VCaP (cell line): ENCODE results near the gene XPNPEP3.
A peak's percentile ranks its signal among the peaks of the same experiment; 100 is the strongest.

Experiments
- H3K27ac ChIP-seq: fragments of 450-650 bp; 2 replicates; pipeline ENCODE4 v1.5.1; 2017
- TF ChIP-seq, protein P1 (sequence below): fragments of 450-650 bp; conservative IDR thresholded peaks from 2 replicates; pipeline ENCODE4 v1.5.1; 2017; ENCODE audit warnings: mild to moderate bottlenecking, moderate library complexity

XPNPEP3 gene

DNA sequence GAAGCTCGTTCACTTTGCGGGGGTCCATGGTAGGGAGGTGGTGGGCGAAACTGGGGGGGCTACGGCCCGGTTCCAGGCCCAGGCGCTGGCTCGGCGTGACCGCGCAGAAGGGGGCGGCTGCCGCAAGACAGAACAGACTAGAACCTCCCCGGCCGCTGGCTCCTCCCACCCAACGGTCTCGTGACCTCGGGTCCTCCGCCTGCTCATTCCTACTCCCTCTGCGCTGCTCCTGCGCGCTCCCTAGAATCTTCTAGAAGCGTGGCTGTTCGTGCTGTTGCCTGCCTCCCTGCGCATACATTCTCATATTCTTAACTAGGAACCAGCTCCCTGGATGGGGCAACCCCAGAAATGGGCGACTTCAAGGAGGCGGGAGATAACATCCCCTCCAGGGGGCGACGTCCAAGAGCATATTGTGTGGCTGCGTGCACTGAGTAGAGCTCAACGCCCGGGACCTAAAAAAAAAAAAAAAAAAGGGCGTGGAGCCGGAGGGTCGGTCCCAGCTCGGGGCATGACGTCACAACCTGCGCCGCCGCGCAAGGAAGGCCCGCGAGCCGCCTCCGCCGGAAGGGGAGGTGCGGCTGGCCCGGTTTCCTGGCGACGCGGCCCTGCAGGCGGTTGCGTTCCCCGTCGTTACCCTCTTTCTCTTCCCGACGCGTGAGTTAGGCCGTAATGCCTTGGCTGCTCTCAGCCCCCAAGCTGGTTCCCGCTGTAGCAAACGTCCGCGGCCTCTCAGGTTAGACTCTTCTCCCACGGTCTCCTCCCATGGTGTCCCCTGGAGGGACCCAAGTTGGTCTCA lies at the start of gene XPNPEP3, which contains the start of gene ST13:
Gene XPNPEP3 (plus strand): TSS at position 636 of the 796 bp plus-strand sequence. CDS start 34 bp downstream, at position 670.
Gene ST13 (minus strand): TSS at position 127 of the 796 bp plus-strand sequence. CDS start 99 bp downstream, at position 28.
- peak within 1 kb of the TSS; percentile 98 for H3K27ac ChIP-seq
- TF ChIP-seq, protein P1, sequence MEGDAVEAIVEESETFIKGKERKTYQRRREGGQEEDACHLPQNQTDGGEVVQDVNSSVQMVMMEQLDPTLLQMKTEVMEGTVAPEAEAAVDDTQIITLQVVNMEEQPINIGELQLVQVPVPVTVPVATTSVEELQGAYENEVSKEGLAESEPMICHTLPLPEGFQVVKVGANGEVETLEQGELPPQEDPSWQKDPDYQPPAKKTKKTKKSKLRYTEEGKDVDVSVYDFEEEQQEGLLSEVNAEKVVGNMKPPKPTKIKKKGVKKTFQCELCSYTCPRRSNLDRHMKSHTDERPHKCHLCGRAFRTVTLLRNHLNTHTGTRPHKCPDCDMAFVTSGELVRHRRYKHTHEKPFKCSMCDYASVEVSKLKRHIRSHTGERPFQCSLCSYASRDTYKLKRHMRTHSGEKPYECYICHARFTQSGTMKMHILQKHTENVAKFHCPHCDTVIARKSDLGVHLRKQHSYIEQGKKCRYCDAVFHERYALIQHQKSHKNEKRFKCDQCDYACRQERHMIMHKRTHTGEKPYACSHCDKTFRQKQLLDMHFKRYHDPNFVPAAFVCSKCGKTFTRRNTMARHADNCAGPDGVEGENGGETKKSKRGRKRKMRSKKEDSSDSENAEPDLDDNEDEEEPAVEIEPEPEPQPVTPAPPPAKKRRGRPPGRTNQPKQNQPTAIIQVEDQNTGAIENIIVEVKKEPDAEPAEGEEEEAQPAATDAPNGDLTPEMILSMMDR = no peak

DNA sequence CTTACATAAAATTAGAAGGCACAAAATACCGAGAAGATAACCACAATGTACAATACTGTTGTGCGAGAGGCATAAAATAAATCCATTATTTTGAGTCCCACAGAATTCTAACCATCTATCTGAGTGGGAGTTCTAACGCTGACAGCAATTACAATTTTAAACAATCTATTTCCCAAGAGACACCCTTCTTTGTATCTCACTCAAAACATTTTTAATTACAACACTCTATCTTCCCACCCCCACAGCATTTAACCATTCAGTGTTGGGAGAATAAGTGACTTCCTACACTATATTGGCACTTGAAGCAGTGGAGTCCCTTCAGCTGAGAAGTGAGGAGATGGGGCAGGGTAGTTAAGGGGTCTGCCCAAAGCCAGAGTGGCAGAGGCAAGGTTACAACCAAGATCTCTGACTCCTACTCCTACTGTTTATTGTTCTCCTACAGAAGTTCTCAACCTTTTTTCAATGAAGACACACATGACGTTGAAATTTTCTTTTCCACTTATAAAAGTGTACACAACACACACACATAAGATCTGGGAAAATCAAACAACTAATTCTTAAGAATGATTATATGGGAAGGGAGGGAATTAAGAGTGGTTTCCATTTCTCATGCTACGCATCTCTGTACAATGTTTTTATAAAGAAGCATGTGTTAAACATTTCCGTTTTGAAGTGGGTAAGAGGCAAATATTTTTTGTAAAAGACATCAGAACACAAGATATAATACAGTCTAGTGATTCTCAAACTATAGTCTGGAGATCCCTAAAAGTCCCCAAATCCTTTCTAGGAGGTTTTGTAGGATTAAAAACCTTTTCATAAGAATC lies 48.7 kb upstream of the XPNPEP3 start:
- TF ChIP-seq, protein P1 = no peak
- H3K27ac ChIP-seq = no peak overlapping the region

DNA sequence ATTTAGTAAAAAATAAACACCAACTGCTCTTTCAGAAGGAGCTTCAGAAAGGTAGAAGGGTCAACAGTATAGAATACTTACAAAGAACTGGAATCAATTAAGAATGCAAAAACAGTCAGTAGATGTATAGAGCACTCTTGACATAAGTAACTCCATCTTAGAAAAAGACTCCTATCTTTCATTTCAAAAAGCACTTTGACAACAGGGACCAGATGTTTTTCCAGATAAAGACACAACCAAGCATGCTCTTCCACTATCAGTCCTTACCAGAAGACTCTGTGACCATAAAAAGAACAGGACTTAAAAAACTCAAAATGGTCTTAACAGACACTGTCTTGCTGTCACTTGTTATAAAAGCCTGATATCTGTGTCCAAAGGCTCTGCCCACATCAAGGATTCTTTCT lies 43.0 kb upstream of the XPNPEP3 start:
- H3K27ac ChIP-seq = no peak overlapping the region
- TF ChIP-seq, protein P1 = no peak

DNA sequence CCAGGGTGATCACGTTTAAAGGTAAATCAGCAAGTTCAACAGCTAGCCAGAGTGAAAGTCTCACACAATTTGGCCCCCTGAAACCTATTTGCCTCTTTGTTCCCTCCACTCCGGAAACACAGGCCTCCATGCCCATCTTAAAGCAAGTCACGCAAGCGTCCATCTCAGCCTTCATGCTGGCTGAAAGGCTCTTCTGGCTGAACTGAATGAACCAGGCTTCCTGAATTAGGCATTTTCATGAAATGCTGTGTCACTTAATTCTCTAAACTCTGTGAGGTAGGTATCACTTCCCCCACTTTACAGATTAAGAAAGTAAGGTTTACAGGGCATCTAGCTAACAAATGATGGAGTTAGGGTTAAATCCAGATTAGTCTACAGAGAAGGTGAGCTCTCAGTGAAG lies 39.2 kb upstream of the XPNPEP3 start:
- TF ChIP-seq, protein P1 = no peak
- no peak overlapping the region; the same call in 1 of the 2 replicates for H3K27ac ChIP-seq

DNA sequence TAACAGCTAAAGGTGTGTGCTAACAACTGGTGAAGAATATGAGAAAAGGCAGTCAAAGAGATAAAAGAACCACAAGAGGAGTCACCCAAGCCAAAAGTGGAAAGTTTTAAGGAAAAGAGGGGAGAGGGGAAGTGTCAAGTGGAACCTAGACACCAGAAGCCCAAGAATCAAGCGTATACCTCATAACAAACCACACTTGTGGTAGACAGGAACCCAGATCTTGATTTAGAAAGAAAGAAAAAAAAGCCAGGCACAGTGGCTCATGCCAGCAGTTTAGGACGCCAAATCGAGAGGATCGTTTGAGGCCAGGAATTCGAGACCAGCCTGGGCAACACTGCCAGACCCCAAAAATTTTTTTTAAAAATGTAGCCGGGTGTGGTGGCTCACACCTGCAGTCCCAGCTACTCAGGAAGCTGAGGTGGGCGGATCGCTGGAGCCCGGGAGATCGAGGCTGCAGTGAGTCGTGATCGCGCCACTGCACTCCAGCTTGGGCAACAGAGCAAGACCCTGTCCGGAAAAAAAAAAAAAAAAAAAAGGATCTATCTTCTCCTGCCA lies 38.7 kb upstream of the XPNPEP3 start:
- TF ChIP-seq, protein P1 = no peak
- H3K27ac ChIP-seq = peak overlapping the region; percentile 82

DNA sequence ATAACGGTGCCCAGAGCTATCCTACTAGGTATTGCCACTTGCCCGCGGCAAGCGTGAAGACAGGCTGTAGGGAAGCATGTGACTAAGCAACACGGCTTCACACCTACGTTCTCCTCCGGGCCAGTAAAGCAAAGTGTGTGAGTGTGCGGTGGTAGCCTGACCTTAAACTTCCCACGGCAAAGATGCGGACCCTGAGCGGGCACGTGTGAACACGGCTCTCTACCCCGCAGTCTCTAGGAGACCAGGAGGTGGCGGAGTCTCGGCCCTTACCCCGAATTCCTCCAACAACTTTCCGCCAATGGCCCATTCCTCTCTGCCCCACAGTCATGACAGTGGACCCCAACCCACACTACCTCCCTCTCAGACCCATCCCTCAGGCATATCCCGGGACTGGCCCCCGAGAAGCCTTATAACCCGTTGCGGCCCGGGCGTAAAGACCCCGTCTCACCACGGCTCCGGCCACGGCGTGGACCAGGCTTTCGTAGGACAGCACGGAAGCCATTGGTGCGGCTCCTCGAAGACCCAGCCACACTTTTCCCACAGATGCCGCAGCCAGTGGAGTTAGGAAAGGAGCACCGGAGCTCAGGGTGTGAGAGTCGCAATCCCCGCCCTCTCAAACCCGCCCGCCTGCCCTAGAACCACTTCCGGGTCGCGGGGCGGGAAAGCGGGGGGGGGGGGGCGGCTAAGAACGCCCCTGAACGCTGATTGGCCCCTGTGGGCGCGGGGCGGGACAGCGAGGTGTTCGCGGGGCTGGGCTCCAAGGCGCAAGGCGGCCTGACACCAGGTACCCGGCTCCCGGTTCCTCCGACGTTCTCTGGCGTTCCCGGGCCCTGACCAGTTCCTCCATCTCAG lies 38.0 kb upstream of the XPNPEP3 start, which contains the start of gene SLC25A17:
Gene SLC25A17 (minus strand): TSS at position 600 of the 852 bp plus-strand sequence. CDS start 98 bp downstream, at position 502.
- peak within 1 kb of the TSS; percentile 82 for H3K27ac ChIP-seq
- TF ChIP-seq, protein P1 = peak; percentile 49
